Mesodermal cell (in vitro differentiated cells): Measurements from ENCODE around the gene SLC17A5.
"Not testable (repeated sequence)": the region's sequence is repeated elsewhere in the genome, so short reads cannot be mapped to it uniquely, and the experiment has no call there.

Experiments
- H3K27ac ChIP-seq: 2 replicates; pipeline ENCODE4 v1.7.0; 2013; ENCODE audit warnings: mild to moderate bottlenecking, low read depth, low read length, moderate library complexity; ENCODE audit not compliant: severe bottlenecking
- H3K36me3 ChIP-seq: 2 replicates; pipeline ENCODE4 v1.7.1; 2013; ENCODE audit warnings: mild to moderate bottlenecking, low read length, moderate library complexity; ENCODE audit not compliant: control insufficient read depth, insufficient read depth
- H3K4me1 ChIP-seq: one replicate; pipeline ENCODE4 v1.7.1; 2013; ENCODE audit warnings: mild to moderate bottlenecking, low read length; ENCODE audit not compliant: insufficient read depth, control insufficient read depth, poor library complexity, severe bottlenecking
- H3K4me3 ChIP-seq: 2 replicates; pipeline ENCODE4 v1.7.0; 2013; ENCODE audit warnings: low read length, control low read depth, mild to moderate bottlenecking; ENCODE audit not compliant: insufficient read depth, poor library complexity, severe bottlenecking; ENCODE audit errors: extremely low read depth
- H3K9me3 ChIP-seq: 2 replicates; pipeline ENCODE4 v1.7.1; 2013; ENCODE audit warnings: mild to moderate bottlenecking, low read length, moderate library complexity; ENCODE audit not compliant: control insufficient read depth
- WGBS, 2 experiments: methylation state at CpG; one replicate each; pipeline ENCODE4 v1.1.5; 2013; ENCODE audit warnings: missing lambda C conversion rate in 2 of 2; ENCODE audit not compliant: insufficient coverage in 2 of 2; 5-methylcytosine and 5-hydroxymethylcytosine counted together

SLC17A5 gene

GRCh38 chr6:73642530-73642929 lies 11.3 kb downstream of the SLC17A5 start:
- WGBS, 2 experiments, result no CpG with 5 or more reads among the region's 2 CpGs
- H3K4me1 ChIP-seq, result peaks cover 5% of the 10 kb centered on the region
- no peak overlapping the region for H3K27ac ChIP-seq

GRCh38 chr6:73640179-73640750 lies 13.5 kb downstream of the SLC17A5 start:
- Histone ChIP-seq H3K36me3 (peaks cover 7% of the 10 kb centered on the region), H3K4me3 (no peak overlapping the region), H3K4me1 (peaks cover 5% of the 10 kb centered on the region), H3K9me3 (no peaks in the 10 kb centered on the region), H3K27ac (no peak overlapping the region)
- 89% methylated on average over 1 of the region's 1 CpG; no CpG with 5 or more reads in 1 of the 2 experiments for WGBS, 2 experiments

More at GRCh38 chr6:73642530-73642929, 11.3 kb downstream of the SLC17A5 start:
- Histone ChIP-seq H3K36me3 (peaks cover 7% of the 10 kb centered on the region), H3K9me3 (no peaks in the 10 kb centered on the region), H3K4me3 (no peak overlapping the region)

- WGBS, 2 experiments, result 100% methylated on average over 1 of the region's 4 CpGs; no CpG with 5 or more reads in 1 of the 2 experiments
- Histone ChIP-seq H3K27ac (no peak overlapping the region), H3K4me1 (peaks cover 5% of the 10 kb centered on the region), H3K36me3 (peaks cover 7% of the 10 kb centered on the region), H3K4me3 (no peak overlapping the region), H3K9me3 (no peaks in the 10 kb centered on the region)
Observed at GRCh38 chr6:73639040-73639439, 14.8 kb downstream of the SLC17A5 start.

DNA sequence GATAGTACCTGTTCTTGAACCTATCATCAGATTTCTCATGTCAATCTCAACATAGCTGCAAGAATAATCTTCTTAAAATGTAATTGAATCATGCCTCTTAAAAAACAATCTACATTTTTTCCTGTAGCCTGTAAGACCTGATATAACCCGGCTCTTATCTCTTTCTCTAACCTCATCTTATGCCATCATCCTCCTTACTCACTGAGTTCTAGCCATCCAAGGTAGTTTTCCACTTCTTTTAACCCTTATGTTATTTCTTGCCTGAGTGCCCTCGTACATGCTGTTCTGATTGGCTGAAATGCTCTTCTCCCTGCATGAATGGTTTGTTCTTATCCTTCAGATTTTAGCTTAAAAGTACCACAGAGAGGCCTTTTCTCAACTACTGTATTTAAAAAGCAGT lies 16.4 kb downstream of the SLC17A5 start:
- Histone ChIP-seq H3K36me3 (peaks cover 9% of the 10 kb centered on the region), H3K4me1 (peaks cover 5% of the 10 kb centered on the region), H3K27ac (no peak overlapping the region), H3K4me3 (no peak overlapping the region), H3K9me3 (no peaks in the 10 kb centered on the region)
- 82 to 92% methylated on average over 1 to 2 of the region's 2 CpGs for WGBS, 2 experiments

GRCh38 chr6:73636048-73636447 lies 17.7 kb downstream of the SLC17A5 start:
- H3K9me3 ChIP-seq, result no peaks in the 10 kb centered on the region
- no peak overlapping the region for H3K4me3 ChIP-seq

GRCh38 chr6:73632346-73632745 lies 21.4 kb downstream of the SLC17A5 start:
- Histone ChIP-seq H3K27ac (no peak overlapping the region), H3K9me3 (no peaks in the 10 kb centered on the region), H3K36me3 (peaks cover 6% of the 10 kb centered on the region), H3K4me3 (no peak overlapping the region), H3K4me1 (no peaks in the 10 kb centered on the region)
- 96 to 100% methylated on average over 1 to 3 of the region's 7 CpGs for WGBS, 2 experiments

More at GRCh38 chr6:73636048-73636447, 17.7 kb downstream of the SLC17A5 start:
- no peak overlapping the region for H3K27ac ChIP-seq
- peaks cover 3% of the 10 kb centered on the region for H3K36me3 ChIP-seq
- peaks cover 5% of the 10 kb centered on the region for H3K4me1 ChIP-seq

DNA sequence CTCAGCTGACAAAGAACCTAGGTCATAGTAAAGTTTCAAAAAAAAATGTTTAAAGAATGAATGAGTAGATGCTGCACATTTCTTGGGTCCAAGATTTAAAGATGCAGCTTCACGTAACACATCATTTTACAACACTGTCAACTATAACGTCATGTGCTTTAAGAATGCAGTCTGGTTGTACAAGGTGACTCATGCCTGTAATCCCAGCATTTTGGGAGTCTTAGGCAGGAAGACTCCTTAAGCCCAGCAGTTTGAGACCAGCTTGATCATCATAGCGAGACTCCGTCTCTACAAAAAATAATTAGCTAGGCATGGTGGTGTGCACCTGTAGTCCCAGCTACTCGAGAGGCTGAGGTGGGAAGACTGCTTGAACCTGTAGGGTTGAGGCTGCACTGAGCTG lies 21.9 kb downstream of the SLC17A5 start:
- Histone ChIP-seq H3K4me3 (no peak overlapping the region), H3K9me3 (no peaks in the 10 kb centered on the region), H3K4me1 (no peaks in the 10 kb centered on the region), H3K27ac (no peak overlapping the region), H3K36me3 (peaks cover 6% of the 10 kb centered on the region)
- WGBS, 2 experiments, result 86 to 100% methylated on average over 2 to 3 of the region's 5 CpGs

DNA sequence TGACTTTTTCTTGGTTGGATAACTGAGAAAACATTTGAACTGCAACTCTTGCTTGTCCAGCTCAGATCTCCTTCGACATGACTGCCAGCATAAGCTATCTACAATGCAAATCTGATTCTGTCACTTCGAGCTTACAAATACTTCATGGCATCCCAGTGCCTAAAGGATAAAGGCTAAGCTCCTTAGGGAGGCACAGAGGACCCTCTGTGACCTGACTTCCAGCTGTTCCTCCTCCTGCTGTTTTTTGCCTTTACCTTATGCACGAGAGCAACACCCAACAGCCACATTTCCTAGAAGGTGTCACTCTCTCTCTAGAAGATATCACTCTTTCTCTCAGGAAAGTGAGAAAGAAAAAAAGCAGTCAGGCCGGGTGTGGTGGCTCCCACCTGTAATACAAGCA lies 23.4 kb downstream of the SLC17A5 start:
- no peak overlapping the region for H3K4me3 ChIP-seq
- H3K36me3 ChIP-seq, result peaks cover 6% of the 10 kb centered on the region
- H3K9me3 ChIP-seq, result no peaks in the 10 kb centered on the region
- no peak overlapping the region for H3K27ac ChIP-seq
- 81 to 98% methylated on average over 2 to 3 of the region's 4 CpGs for WGBS, 2 experiments
- H3K4me1 ChIP-seq, result no peaks in the 10 kb centered on the region

DNA sequence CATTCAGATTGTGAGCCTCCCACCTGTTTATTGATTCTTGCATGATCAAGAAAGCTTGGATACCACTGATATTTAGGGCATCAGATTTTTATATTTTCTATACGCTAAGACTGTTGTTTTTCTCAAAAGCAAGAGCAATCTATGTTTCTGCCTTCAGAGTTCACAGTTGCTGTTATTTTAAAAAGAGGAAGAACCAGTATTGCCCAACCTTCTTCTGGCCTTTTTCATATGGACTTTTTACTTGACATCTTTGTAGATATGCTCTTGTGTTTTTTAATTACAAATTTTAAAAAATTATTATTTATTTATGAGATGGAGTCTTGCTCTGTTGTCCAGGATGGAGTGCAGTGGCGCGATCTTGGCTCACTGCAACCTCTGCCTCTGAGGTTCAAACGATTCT lies 28.9 kb downstream of the SLC17A5 start:
- Histone ChIP-seq H3K36me3 (peaks cover 3% of the 10 kb centered on the region), H3K4me3 (no peak overlapping the region), H3K9me3 (no peaks in the 10 kb centered on the region), H3K4me1 (no peaks in the 10 kb centered on the region), H3K27ac (no peak overlapping the region)
- WGBS, 2 experiments, result 87 to 100% methylated on average over 1 to 4 of the region's 4 CpGs

DNA sequence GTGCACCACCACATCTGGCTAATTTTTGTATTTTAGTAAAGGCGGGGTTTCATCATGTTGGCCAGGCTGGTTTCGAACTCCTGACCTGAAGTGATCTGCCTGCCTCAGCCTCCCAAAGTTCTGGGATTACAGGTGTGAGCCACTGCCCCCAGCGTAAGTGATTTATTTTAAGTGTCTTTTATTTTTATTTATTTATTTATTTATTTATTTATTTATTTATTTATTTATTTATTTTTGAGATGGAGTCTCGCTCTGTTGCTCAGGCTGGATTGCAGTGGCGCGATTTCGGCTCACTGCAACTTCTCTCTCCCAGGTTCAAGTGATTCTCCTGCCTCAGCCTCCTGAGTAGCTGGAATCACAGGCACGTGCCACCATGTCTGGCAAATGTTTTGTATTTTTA lies 30.3 kb downstream of the SLC17A5 start:
- H3K4me1 ChIP-seq, H3K27ac ChIP-seq, H3K4me3 ChIP-seq, H3K36me3 ChIP-seq, H3K9me3 ChIP-seq: not testable (repeated sequence)
- WGBS, 2 experiments, result 76 to 100% methylated on average over 2 to 5 of the region's 8 CpGs

DNA sequence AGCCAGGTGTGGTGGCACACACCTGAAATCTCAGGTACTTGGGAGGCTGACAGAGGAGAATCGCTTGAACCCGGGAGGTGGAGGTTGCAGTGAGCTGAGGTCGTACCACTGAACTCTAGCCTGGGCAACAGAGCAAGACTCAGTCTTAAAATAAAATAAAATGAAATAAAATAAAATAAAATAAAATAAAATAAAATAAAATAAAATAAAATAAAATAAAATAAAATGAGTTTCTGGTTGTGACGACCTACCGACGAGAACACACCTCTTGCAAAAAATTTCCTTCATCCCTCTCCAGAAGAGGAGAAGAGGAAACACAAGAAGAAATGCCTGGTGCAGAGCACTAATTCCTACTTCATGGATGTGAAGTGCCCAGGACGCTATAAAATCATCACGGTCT lies 35.7 kb downstream of the SLC17A5 start:
- not testable (repeated sequence) for H3K4me3 ChIP-seq, H3K27ac ChIP-seq, H3K4me1 ChIP-seq, H3K9me3 ChIP-seq
- H3K36me3 ChIP-seq, result peaks cover 14% of the 10 kb centered on the region
- WGBS, 2 experiments, result 100% methylated on average over 3 to 5 of the region's 8 CpGs
